HepG2 (cell line): ENCODE results near the gene BFAR. TPM values are rescaled to one million over a fixed set of nuclear protein-coding genes. Genes with fewer than 3 reads are reported as not detected.
A peak's percentile ranks its signal among the peaks of the same experiment; 100 is the strongest.

ENCODE experiments used
- ATAC-seq: fragments of 200-7000 bp; cut with Tn5 transposase; 3 replicates; pipeline ENCODE4 v1.9.1; 2020; ENCODE audit warnings: mild to moderate bottlenecking, moderate library complexity
- BruUV-seq: library from RNA; stranded (reverse); fragments of 400-500 nt; replicated peaks from 2 replicates; lab custom pipeline; 2021; lab: Mats Ljungman, UMichigan
- CTCF ChIA-PET: fragments of 300-600 bp; formaldehyde crosslinking; extraction: SDS; loops from one replicate; lab custom pipeline; 2021; ENCODE audit warnings: low total read pairs, inconsistent platforms, low intra/inter-chr PET ratio; lab: Yijun Ruan, JAX
- POLR2A ChIA-PET: fragments of 350-600 bp; sonication (Branson Sonifier 250); formaldehyde crosslinking; loops from one replicate; lab custom pipeline; 2020; ENCODE audit warnings: antibody characterized with exemption, inconsistent platforms; lab: Yijun Ruan, JAX
- DNase-seq: peaks from one replicate; pipeline ENCODE4 v3.0.0-alpha.2; 2015; ENCODE audit warnings: low spot score
- FAIRE-seq: peaks from 3 replicates; lab custom pipeline; 2011; peaks lifted over from hg19 to GRCh38; lab: Jason Lieb, UNC
- H2AFZ ChIP-seq: one replicate; pipeline ENCODE4 v1.6.1; 2011; ENCODE audit warnings: low read length, inconsistent platforms
- H3K27ac ChIP-seq: fragments of 300-600 bp; 3 replicates; pipeline ENCODE4 v1.8.0; 2011; ENCODE audit warnings: mixed run types, mild to moderate bottlenecking, mixed read lengths, low read length, inconsistent platforms; ENCODE audit not compliant: insufficient read depth; ENCODE audit errors: extremely low read length
- H3K27me3 ChIP-seq, 2 experiments: fragments of 200-600 bp in 1 of 2; 2 replicates in 1 of 2; 3 replicates in 1 of 2; pipeline versions ENCODE4 v1.6.0 to v1.8.0; 2011; ENCODE audit warnings: low read length in 2 of 2, mild to moderate bottlenecking in 2 of 2, moderate library complexity in 2 of 2, inconsistent platforms in 1 of 2; ENCODE audit not compliant: insufficient read depth in 2 of 2, control insufficient read depth in 1 of 2
- H3K36me3 ChIP-seq, 2 experiments: fragments of 200-600 bp in 1 of 2; replicated peaks in 1 of 2; 2 replicates in 1 of 2; 3 replicates in 1 of 2; pipeline versions ENCODE4 v1.5.1 to v1.8.0; 2011; ENCODE audit warnings: low read length in 2 of 2, inconsistent platforms in 1 of 2; ENCODE audit not compliant: insufficient read depth in 2 of 2, control insufficient read depth in 1 of 2
- H3K4me1 ChIP-seq: 2 replicates; pipeline ENCODE4 v1.5.1; 2012; ENCODE audit warnings: low read length, inconsistent platforms; ENCODE audit not compliant: insufficient read depth
- H3K4me2 ChIP-seq: 2 replicates; pipeline ENCODE4 v1.6.0; 2011; ENCODE audit warnings: low read depth, low read length, inconsistent platforms
- H3K4me3 ChIP-seq, 3 experiments: fragments of 200-600 bp in 1 of 3; sonication (generic), shearing (Covaris generic) in 1 of 3; replicated peaks in 1 of 3; 2 replicates each; pipeline ENCODE4 v1.5.1; 2011 to 2016; ENCODE audit warnings: low read length in 3 of 3, inconsistent platforms in 2 of 3, low read depth in 2 of 3, mild to moderate bottlenecking in 2 of 3, control low read depth in 1 of 3, mixed read lengths in 1 of 3; ENCODE audit not compliant: insufficient read depth in 1 of 3
- H3K79me2 ChIP-seq: one replicate; pipeline ENCODE4 v1.6.1; 2011; ENCODE audit warnings: low read length, inconsistent platforms; ENCODE audit not compliant: insufficient read depth
- H3K9ac ChIP-seq: 2 replicates; pipeline ENCODE4 v1.6.0; 2011; ENCODE audit warnings: mild to moderate bottlenecking, low read depth, low read length, inconsistent platforms; ENCODE audit not compliant: insufficient read depth
- H3K9me3 ChIP-seq: 2 replicates; pipeline ENCODE4 v1.5.1; 2012; ENCODE audit warnings: mild to moderate bottlenecking, low read length
- H4K20me1 ChIP-seq: 2 replicates; pipeline ENCODE4 v1.6.0; 2011; ENCODE audit warnings: inconsistent platforms, mild to moderate bottlenecking, low read length, moderate library complexity; ENCODE audit not compliant: insufficient read depth
- ATRX ChIP-seq: sonication (generic); formaldehyde crosslinking; IDR thresholded peaks from 2 replicates; pipeline ENCODE4 v1.4.0; 2020; ENCODE audit warnings: missing genetic modification reagents, borderline replicate concordance
- CREB1 ChIP-seq, 2 experiments: fragments of 450-650 bp in 1 of 2; IDR thresholded peaks; 2 replicates each; pipeline ENCODE4 v1.6.1; 2016 to 2017; ENCODE audit warnings: control low read depth in 1 of 2, mild to moderate bottlenecking in 1 of 2, missing compliant biosample characterization in 1 of 2, missing genetic modification characterization in 1 of 2
- DNMT1 ChIP-seq: sonication (generic); formaldehyde crosslinking; IDR thresholded peaks from 2 replicates; pipeline ENCODE4 v1.5.1; 2020; ENCODE audit warnings: mild to moderate bottlenecking, missing genetic modification reagents
- EEA1 ChIP-seq: sonication (generic); formaldehyde crosslinking; IDR thresholded peaks from 2 replicates; pipeline ENCODE4 v1.5.1; 2020; ENCODE audit warnings: mild to moderate bottlenecking, missing genetic modification reagents, borderline replicate concordance
- GATAD1 ChIP-seq: IDR thresholded peaks from 2 replicates; pipeline ENCODE4 v1.6.1; 2016; ENCODE audit warnings: missing genetic modification reagents, missing compliant biosample characterization
- GPBP1L1 ChIP-seq: sonication (generic); formaldehyde crosslinking; IDR thresholded peaks from 2 replicates; pipeline ENCODE4 v1.5.0; 2020; ENCODE audit warnings: mild to moderate bottlenecking, missing genetic modification reagents
- KLF15 ChIP-seq: sonication (generic); formaldehyde crosslinking; IDR thresholded peaks from 2 replicates; pipeline ENCODE4 v1.8.1; 2023; ENCODE audit warnings: borderline replicate concordance, mild to moderate bottlenecking, inconsistent platforms, missing genetic modification reagents, mixed read lengths
- MXD3 ChIP-seq: IDR thresholded peaks from 2 replicates; pipeline ENCODE4 v1.6.1; 2016; ENCODE audit warnings: mild to moderate bottlenecking, missing biosample characterization, missing genetic modification reagents
- RNF219 ChIP-seq: sonication (generic); formaldehyde crosslinking; IDR thresholded peaks from 2 replicates; pipeline ENCODE4 v1.5.0; 2020; ENCODE audit warnings: mild to moderate bottlenecking, missing genetic modification reagents
- SRF ChIP-seq: IDR thresholded peaks from 2 replicates; pipeline ENCODE4 v1.6.1; 2011; ENCODE audit warnings: mild to moderate bottlenecking, low read depth, low read length, moderate library complexity
- ZEB1 ChIP-seq: IDR thresholded peaks from 2 replicates; pipeline ENCODE4 v1.6.1; 2012; ENCODE audit warnings: mild to moderate bottlenecking, low read depth, inconsistent platforms; ENCODE audit not compliant: insufficient replicate concordance
- ZFYVE20 ChIP-seq: sonication (generic); formaldehyde crosslinking; IDR thresholded peaks from 2 replicates; pipeline ENCODE4 v1.8.0; 2023; ENCODE audit warnings: low read depth, mild to moderate bottlenecking, moderate library complexity, missing genetic modification reagents, borderline replicate concordance
- ZNF605 ChIP-seq: sonication (generic); formaldehyde crosslinking; IDR thresholded peaks from 2 replicates; pipeline ENCODE4 v1.8.0; 2022; ENCODE audit warnings: mild to moderate bottlenecking, missing genetic modification reagents
- ZSCAN12 ChIP-seq: sonication (generic); formaldehyde crosslinking; IDR thresholded peaks from 2 replicates; pipeline ENCODE4 v1.9.0; 2021; ENCODE audit warnings: mild to moderate bottlenecking, missing genetic modification reagents
- ZXDC ChIP-seq: sonication (generic); formaldehyde crosslinking; IDR thresholded peaks from 2 replicates; pipeline ENCODE4 v1.5.0; 2020; ENCODE audit warnings: mild to moderate bottlenecking, missing genetic modification reagents
- WGBS: methylation state at CpG from one replicate; pipeline ENCODE4 v1.1.6; 2017; ENCODE audit warnings: low lambda C conversion rate; 5-methylcytosine and 5-hydroxymethylcytosine counted together
- in situ Hi-C: cut with HindIII; loops from 2 replicates; pipeline ENCODE4 v1.10.0; 2017; ENCODE audit warnings: low pct_unique_long_range_greater_than_20kb; ENCODE audit not compliant: extremely low pct_ligation_motif_present
- intact Hi-C: fragments of 100-400 bp; cut with micrococcal nuclease; formaldehyde crosslinking; loops from one replicate; pipeline ENCODE4 v1.10.0; 2022; ENCODE audit not compliant: unreplicated experiment
- polyA plus RNA-seq, 8 experiments: library from polyadenylated mRNA; depleted of rRNA in 3 of 8; stranded (reverse) in 7 of 8; unstranded in 1 of 8; fragments of >200 nt; fragmentation: Illumina TruSeq in 4 of 8; extraction: Trizol in 4 of 8; gene quantifications; 2 replicates each; pipeline versions ENCODE4 v1.2.1 to v1.2.3, GENCODE V29; 2011 to 2016; ENCODE audit warnings: low read depth in 4 of 8, missing spikeins in 1 of 8, mixed read lengths in 1 of 8; ENCODE audit not compliant: insufficient read depth in 1 of 8
- total RNA-seq, 5 experiments: library from RNA; depleted of rRNA; stranded (reverse); fragments of >200 nt; fragmentation: Illumina TruSeq; extraction: Trizol; gene quantifications; 2 replicates each; pipeline ENCODE4 v1.2.3, GENCODE V29; 2016; ENCODE audit warnings: low read depth in 1 of 5

Gene BFAR
- total and polyA plus RNA-seq, 2 of the 13 experiments (the other 11 are each of a cell fraction or from before 2014, with no cell fraction given), result 96.9 to 120 TPM

- TF ChIP-seq ZXDC (CRISPR knock-in tag) (peak; percentile 96), ATRX (CRISPR knock-in tag) (no peak), CREB1 (IDR thresholded peaks at IDR 0.05) (no peak), CREB1 (CRISPR knock-in tag; IDR thresholded peaks at IDR 0.05) (0 out of 2 replicates have a peak, but pooled peaks have one; percentile 31), EEA1 (no peak), ZFYVE20 (CRISPR knock-in tag) (no peak)
- TF ChIP-seq, all 625 proteins: peak for 22
Measured at GRCh38 chr16:14629612-14629918, 3.2 kb upstream of the BFAR start (continued).

- H4K20me1 ChIP-seq, result peaks cover 12% of the 10 kb centered on the region
- peaks cover 8 to 32% of the 10 kb centered on the region in 2 experiments for H3K36me3 ChIP-seq
- CTCF ChIA-PET, result no interaction called here
- H3K9ac ChIP-seq, result peak within 1 kb of the TSS; percentile 95
- POLR2A ChIA-PET, result interaction anchor here (0.8 to 1.5 kb wide), 12 partner anchors 9 to 710 kb away, joined by 3 to 5 read pairs (median 3); partner anchors contain the start of gene ERCC4
- BruUV-seq, result no TSS peak
- ATAC-seq, result peak; percentile 63
- peak within 1 kb of the TSS; percentile 80 for H3K4me2 ChIP-seq
- peaks cover 41% of the 10 kb centered on the region for H3K79me2 ChIP-seq
- H3K4me1 ChIP-seq, result peaks cover 56% of the 10 kb centered on the region
- H3K4me3 ChIP-seq, result peak within 1 kb of the TSS; percentile 85 to 99 (median 94)
- peak; percentile 75 for FAIRE-seq
- DNase-seq, result peak; percentile 98
- WGBS, result 3% methylated on average over 33 of the region's 51 CpGs
- no peaks in the 10 kb centered on the region; a peak in 1 of 5 replicates for H3K27me3 ChIP-seq
- peak within 1 kb of the TSS; percentile 77 for H3K27ac ChIP-seq
- no peaks in the 10 kb centered on the region for H3K9me3 ChIP-seq
- H2AFZ ChIP-seq, result peak within 1 kb of the TSS; percentile 20
- intact Hi-C loops (loop anchor here (5.0 kb wide), 1 partner anchor 228 kb away; no protein-coding TSS in a partner anchor), in situ Hi-C loops (no loop called here)
- TF ChIP-seq ZEB1 (peak; percentile 27), ZSCAN12 (CRISPR knock-in tag) (peak; percentile 87; the same call in 1 of the 2 replicates), DNMT1 (CRISPR knock-in tag) (peak; percentile 98), SRF (peak; percentile 95), KLF15 (peak; percentile 84; the same call in 1 of the 2 replicates), MXD3 (CRISPR knock-in tag) (peak; percentile 98), ZNF605 (CRISPR knock-in tag) (0 out of 2 replicates have a peak, but pooled peaks have one; percentile 2), GPBP1L1 (CRISPR knock-in tag) (no peak), RNF219 (no peak), GATAD1 (CRISPR knock-in tag) (peak; percentile 90)
Measured at GRCh38 chr16:14629919-14630619, 2.7 kb upstream of the BFAR start, which contains the start of gene PARN. TSS of gene PARN (minus strand) at chr16:14630260. CDS start at chr16:14630125, 135 bp downstream.
